GM12878 (cell line): ENCODE data around the gene MYO19. TPM values are rescaled to one million over a fixed set of nuclear protein-coding genes. Genes with fewer than 3 reads are reported as not detected.

Experiments used
- ATAC-seq: fragments of 200-7000 bp; cut with Tn5 transposase; 3 replicates; pipeline ENCODE4 v1.9.1; 2020; ENCODE audit warnings: mild to moderate bottlenecking, moderate library complexity
- BruUV-seq: library from RNA; stranded (reverse); fragments of 400-500 nt; replicated peaks from 2 replicates; lab custom pipeline; 2021; lab: Mats Ljungman, UMichigan
- CTCF ChIA-PET: fragments of 300-600 bp; sonication (Branson Sonifier 250); formaldehyde crosslinking; extraction: SDS; loops from one replicate; lab custom pipeline; 2021; ENCODE audit warnings: inconsistent platforms; lab: Yijun Ruan, JAX
- POLR2A ChIA-PET: fragments of 350-600 bp; formaldehyde crosslinking; extraction: SDS; loops from one replicate; lab custom pipeline; 2021; ENCODE audit warnings: inconsistent platforms; lab: Charles Lee
- RAD21 ChIA-PET: fragments of 300-600 bp; sonication (Branson Sonifier 250); formaldehyde crosslinking; loops from one replicate; lab custom pipeline; 2023; ENCODE audit warnings: antibody characterized with exemption; ENCODE audit not compliant: unreplicated experiment; lab: Charles Lee
- SMC1A ChIA-PET: fragments of 300-600 bp; sonication (Branson Sonifier 250); formaldehyde crosslinking; loops from one replicate; lab custom pipeline; 2023; ENCODE audit not compliant: unreplicated experiment, uncharacterized antibody; lab: Charles Lee
- DNase-seq: peaks from one replicate; pipeline ENCODE4 v3.0.0-alpha.2; 2011; ENCODE audit warnings: low read depth, low spot score
- FAIRE-seq: peaks from 3 replicates; lab custom pipeline; 2011; peaks lifted over from hg19 to GRCh38; lab: Jason Lieb, UNC
- H2AFZ ChIP-seq: 2 replicates; pipeline ENCODE4 v1.6.0; 2011; ENCODE audit warnings: low read depth, low read length, control low read depth; ENCODE audit not compliant: control insufficient read depth
- H3K27ac ChIP-seq: 2 replicates; pipeline ENCODE4 v1.5.1; 2011; ENCODE audit warnings: control low read depth; ENCODE audit not compliant: control insufficient read depth, insufficient read depth
- H3K27me3 ChIP-seq, 2 experiments: replicated peaks in 1 of 2; 2 replicates each; pipeline versions ENCODE4 v1.6.0 to v1.6.1; 2011; ENCODE audit warnings: low read length in 1 of 2; ENCODE audit not compliant: control insufficient read depth in 2 of 2, insufficient read depth in 2 of 2
- H3K36me3 ChIP-seq, 2 experiments: 2 replicates each; pipeline ENCODE4 v1.5.1; 2011; ENCODE audit warnings: low read length in 1 of 2; ENCODE audit not compliant: control insufficient read depth in 2 of 2, insufficient read depth in 2 of 2
- H3K4me1 ChIP-seq: 2 replicates; pipeline ENCODE4 v1.6.1; 2011; ENCODE audit warnings: mild to moderate bottlenecking, low read length, moderate library complexity, mixed read lengths; ENCODE audit not compliant: control insufficient read depth, insufficient read depth
- H3K4me2 ChIP-seq: 2 replicates; pipeline ENCODE4 v1.6.0; 2011; ENCODE audit warnings: control low read depth; ENCODE audit not compliant: control insufficient read depth, insufficient read depth
- H3K4me3 ChIP-seq: fragments of 200-600 bp; sonication (generic); 2 replicates; pipeline ENCODE4 v1.5.1; 2016
- H3K79me2 ChIP-seq: 2 replicates; pipeline ENCODE4 v1.6.0; 2011; ENCODE audit warnings: low read length; ENCODE audit not compliant: control insufficient read depth, insufficient read depth
- H3K9ac ChIP-seq: 2 replicates; pipeline ENCODE4 v1.8.0; 2011; ENCODE audit warnings: low read length, control low read depth, mixed read lengths; ENCODE audit not compliant: control insufficient read depth, insufficient read depth
- H3K9me3 ChIP-seq: replicated peaks from 3 replicates; pipeline ENCODE4 v1.5.1; 2011; ENCODE audit warnings: mild to moderate bottlenecking, low read length; ENCODE audit not compliant: control insufficient read depth, insufficient read depth
- H4K20me1 ChIP-seq: 2 replicates; pipeline ENCODE4 v1.6.0; 2011; ENCODE audit not compliant: control insufficient read depth, insufficient read depth
- CEBPB ChIP-seq, 2 experiments: fragments of 150-350 bp in 1 of 2; IDR thresholded peaks; 2 replicates each; pipeline ENCODE4 v1.6.1; 2012 to 2014; ENCODE audit warnings: low read depth in 2 of 2, low read length in 2 of 2, borderline replicate concordance in 1 of 2, inconsistent platforms in 1 of 2
- CREB1 ChIP-seq: IDR thresholded peaks from 2 replicates; pipeline ENCODE4 v1.6.1; 2012; ENCODE audit warnings: low read depth, mild to moderate bottlenecking, inconsistent platforms
- CREM ChIP-seq: IDR thresholded peaks from 2 replicates; pipeline ENCODE4 v1.6.1; 2014; ENCODE audit warnings: antibody characterized with exemption, low read depth
- E2F4 ChIP-seq: IDR thresholded peaks from 2 replicates; pipeline ENCODE4 v1.6.1; 2012; ENCODE audit warnings: low read depth, low read length, improper control_type of control experiment
- HDAC2 ChIP-seq: fragments of 200-600 bp; sonication (generic); IDR thresholded peaks from 2 replicates; pipeline ENCODE4 v1.6.1; 2017
- IRF4 ChIP-seq: IDR thresholded peaks from 2 replicates; pipeline ENCODE4 v1.6.1; 2011; ENCODE audit warnings: low read depth, low read length
- JUND ChIP-seq: IDR thresholded peaks from 2 replicates; pipeline ENCODE4 v1.6.1; 2012; ENCODE audit warnings: low read depth, mild to moderate bottlenecking, low read length, improper control_type of control experiment, moderate library complexity
- MEF2A ChIP-seq: IDR thresholded peaks from 2 replicates; pipeline ENCODE4 v1.6.1; 2011; ENCODE audit warnings: low read depth, mild to moderate bottlenecking, low read length, moderate library complexity; ENCODE audit not compliant: insufficient read depth
- MTA3 ChIP-seq: IDR thresholded peaks from 2 replicates; pipeline ENCODE4 v1.6.1; 2012; ENCODE audit warnings: low read length, inconsistent platforms, borderline replicate concordance
- NBN ChIP-seq: fragments of 450-650 bp; IDR thresholded peaks from 2 replicates; pipeline ENCODE4 v1.6.1; 2016
- PAX5 ChIP-seq: IDR thresholded peaks from 2 replicates; pipeline ENCODE4 v1.6.1; 2011; ENCODE audit warnings: low read depth, low read length, borderline replicate concordance
- PAX8 ChIP-seq: fragments of 450-650 bp; IDR thresholded peaks from 2 replicates; pipeline ENCODE4 v1.6.1; 2017; ENCODE audit warnings: mild to moderate bottlenecking, moderate library complexity
- POLR2AphosphoS5 ChIP-seq: IDR thresholded peaks from 2 replicates; pipeline ENCODE4 v1.6.1; 2011; ENCODE audit warnings: mild to moderate bottlenecking, low read length, inconsistent platforms
- RAD51 ChIP-seq: fragments of 450-650 bp; IDR thresholded peaks from 2 replicates; pipeline ENCODE4 v1.6.1; 2016; ENCODE audit warnings: moderate library complexity, mild to moderate bottlenecking, inconsistent platforms
- REST ChIP-seq: IDR thresholded peaks from 2 replicates; pipeline ENCODE4 v1.6.1; 2012; ENCODE audit warnings: mild to moderate bottlenecking, low read depth, low read length
- SMAD1 ChIP-seq: fragments of 450-650 bp; IDR thresholded peaks from 2 replicates; pipeline ENCODE4 v1.6.1; 2018; ENCODE audit warnings: mild to moderate bottlenecking, low read depth; ENCODE audit not compliant: partially characterized antibody
- SREBF1 ChIP-seq: IDR thresholded peaks from 2 replicates; pipeline ENCODE4 v1.6.1; 2012; ENCODE audit warnings: mild to moderate bottlenecking, low read length
- ZNF24 ChIP-seq: fragments of 450-650 bp; IDR thresholded peaks from 2 replicates; pipeline ENCODE4 v1.6.1; 2017; ENCODE audit warnings: antibody characterized with exemption, mild to moderate bottlenecking
- ZNF384 ChIP-seq: IDR thresholded peaks from 2 replicates; pipeline ENCODE4 v1.6.1; 2012; ENCODE audit warnings: low read depth, mild to moderate bottlenecking, low read length, improper control_type of control experiment, borderline replicate concordance
- WGBS: methylation state at CpG from one replicate; pipeline ENCODE4 v1.1.6; 2016; ENCODE audit warnings: low lambda C conversion rate; ENCODE audit not compliant: insufficient replicate concordance, insufficient coverage; ENCODE audit errors: missing lambda C conversion rate; 5-methylcytosine and 5-hydroxymethylcytosine counted together
- in situ Hi-C: fragments of 300-500 bp; cut with MboI; formaldehyde crosslinking; loops from 9 replicates; pipeline ENCODE4 v1.14.3; 2018; ENCODE audit warnings: mixed read lengths
- intact Hi-C: fragments of 100-400 bp; cut with micrococcal nuclease; formaldehyde crosslinking; loops from one replicate; pipeline ENCODE4 v1.14.2; 2022; ENCODE audit not compliant: unreplicated experiment
- polyA plus RNA-seq, 11 experiments: library from polyadenylated mRNA; depleted of rRNA in 4 of 11; unstranded in 6 of 11; stranded (reverse) in 5 of 11; fragments of >200 nt; fragmentation: Nextera tagmentation in 4 of 11; fragmentation: Illumina TruSeq in 1 of 11; extraction: Ambion mirVana in 4 of 11; extraction: Trizol in 1 of 11; gene quantifications; 1 replicate in 1 of 11; 2 replicates in 10 of 11; pipeline versions ENCODE4 v1.2.1 to v1.2.3, GENCODE V29; 2011 to 2016; ENCODE audit warnings: inconsistent platforms in 2 of 11, missing spikeins in 2 of 11, low read depth in 1 of 11
- total RNA-seq, 4 experiments: library from RNA; depleted of rRNA in 3 of 4; stranded (reverse); fragments of >200 nt in 3 of 4; fragmentation: Illumina TruSeq in 1 of 4; extraction: Trizol in 1 of 4; gene quantifications; 2 replicates each; pipeline versions ENCODE4 v1.2.1 to v1.2.3, GENCODE V29; 2013 to 2021

The MYO19 gene
- total and polyA plus RNA-seq, 10 of the 15 experiments (the other 5 are each of a cell fraction or from before 2014, with no cell fraction given) = 11.4 to 103 (median 67.1) TPM

DNA sequence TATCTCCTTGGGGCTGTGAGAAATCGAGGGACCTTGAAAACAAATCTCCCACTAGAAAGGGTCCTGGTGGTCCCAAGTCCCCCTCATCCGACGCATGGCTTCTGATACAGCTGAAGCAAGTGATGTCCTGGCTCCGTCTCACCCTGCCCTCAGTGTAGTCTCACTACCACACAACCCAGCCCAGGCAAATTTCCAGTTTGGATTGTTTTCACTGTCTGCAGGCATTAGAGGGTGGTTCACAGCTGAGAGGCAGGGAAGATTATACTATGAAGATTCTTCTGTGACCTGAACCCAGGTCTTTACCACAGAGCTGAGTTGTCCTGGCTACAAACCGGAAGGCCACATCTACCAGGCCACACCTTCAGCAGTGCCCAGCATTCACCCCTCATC lies 30.5 kb downstream of the MYO19 start:
- WGBS = 100% methylated on average over 5 of the region's 5 CpGs
- Histone ChIP-seq H3K27me3 (no peaks in the 10 kb centered on the region), H2AFZ (no peak overlapping the region), H3K9ac (no peak overlapping the region), H3K4me3 (no peak overlapping the region), H3K9me3 (no peaks in the 10 kb centered on the region), H3K79me2 (no peaks in the 10 kb centered on the region), H4K20me1 (no peaks in the 10 kb centered on the region), H3K4me1 (no peaks in the 10 kb centered on the region), H3K4me2 (no peak overlapping the region), H3K27ac (no peak overlapping the region), H3K36me3 (peaks cover 24 to 27% of the 10 kb centered on the region in 2 experiments)
- SMC1A ChIA-PET = no interaction called here
- no peak for DNase-seq
- RAD21 ChIA-PET = no interaction called here
- CTCF ChIA-PET = no interaction called here
- no peak for TF ChIP-seq CREB1
- no peak for TF ChIP-seq MTA3
- no peak for TF ChIP-seq MEF2A
- TF ChIP-seq SMAD1 = no peak
- TF ChIP-seq REST = no peak
- TF ChIP-seq PAX5 = no peak
- TF ChIP-seq JUND = no peak
- TF ChIP-seq E2F4 = no peak
- no peak for TF ChIP-seq IRF4
- TF ChIP-seq SREBF1 = no peak
- TF ChIP-seq ZNF384 = no peak
- TF ChIP-seq ZNF24 = no peak
- no peak for TF ChIP-seq RAD51
- no peak for TF ChIP-seq HDAC2
- TF ChIP-seq CEBPB (IDR thresholded peaks at IDR 0.05; ENCODE audit: borderline replicate concordance in 1 of 2, low read depth in 2 of 2, low read length in 2 of 2) = no peak
- TF ChIP-seq CREM = no peak
- TF ChIP-seq NBN = no peak
- no peak for TF ChIP-seq PAX8
- no peak for TF ChIP-seq POLR2AphosphoS5
- ATAC-seq = no peak
- intact Hi-C loops (no loop called here), in situ Hi-C loops (no loop called here)
- BruUV-seq = no TSS peak
- POLR2A ChIA-PET = interaction anchor here (0.6 kb wide), 1 partner anchor 974 kb away, joined by 5 read pairs; no protein-coding TSS in a partner anchor
- no peak for FAIRE-seq
